Loucy (cell line): ENCODE measurements around the gene PDGFC.

Experiments used
- H2AFZ ChIP-seq: fragments of 200-600 bp; sonication (generic); 2 replicates; pipeline ENCODE4 v1.6.0; 2016; ENCODE audit warnings: antibody characterized with exemption, mild to moderate bottlenecking, low read length, moderate library complexity
- H3F3A ChIP-seq: fragments of 200-600 bp; 2 replicates; pipeline ENCODE4 v1.6.0; 2016; ENCODE audit warnings: antibody characterized with exemption, low read depth, mild to moderate bottlenecking
- H3K27me3 ChIP-seq: fragments of 200-600 bp; sonication (generic); 2 replicates; pipeline ENCODE4 v1.6.1; 2014; ENCODE audit warnings: low read length, mild to moderate bottlenecking; ENCODE audit not compliant: insufficient read depth, poor library complexity, severe bottlenecking
- H3K36me3 ChIP-seq: fragments of 200-600 bp; sonication (generic); 2 replicates; pipeline ENCODE4 v1.6.1; 2016; ENCODE audit warnings: low read length; ENCODE audit not compliant: insufficient read depth
- H3K4me1 ChIP-seq: fragments of 200-600 bp; sonication (generic); 2 replicates; pipeline ENCODE4 v1.5.1; 2014; ENCODE audit warnings: low read length, mild to moderate bottlenecking; ENCODE audit not compliant: insufficient read depth, poor library complexity, severe bottlenecking
- H3K4me2 ChIP-seq: fragments of 200-600 bp; sonication (generic); 2 replicates; pipeline ENCODE4 v1.6.0; 2014; ENCODE audit warnings: antibody characterized with exemption, low read length, low read depth, mild to moderate bottlenecking; ENCODE audit not compliant: poor library complexity, severe bottlenecking
- H3K4me3 ChIP-seq: fragments of 200-600 bp; sonication (generic); 2 replicates; pipeline ENCODE4 v1.5.1; 2014; ENCODE audit warnings: low read length, mild to moderate bottlenecking, mixed read lengths; ENCODE audit not compliant: poor library complexity, severe bottlenecking
- H3K79me2 ChIP-seq: fragments of 200-600 bp; sonication (generic); 2 replicates; pipeline ENCODE4 v1.6.1; 2014; ENCODE audit warnings: low read length; ENCODE audit not compliant: insufficient read depth
- H3K9ac ChIP-seq: fragments of 200-600 bp; sonication (generic); 2 replicates; pipeline ENCODE4 v1.6.0; 2014; ENCODE audit warnings: mild to moderate bottlenecking, low read depth, low read length, moderate library complexity; ENCODE audit not compliant: poor library complexity, severe bottlenecking
- H3K9me2 ChIP-seq: fragments of 200-600 bp; sonication (generic); replicated peaks from 2 replicates; pipeline ENCODE4 v1.6.1; 2016; ENCODE audit warnings: low read depth, low read length, mixed read lengths
- H3K9me3 ChIP-seq: fragments of 200-600 bp; sonication (generic); 2 replicates; pipeline ENCODE4 v1.6.1; 2014; ENCODE audit warnings: mild to moderate bottlenecking, antibody characterized with exemption, low read length, low read depth; ENCODE audit not compliant: insufficient read depth
- H4K20me1 ChIP-seq: fragments of 200-600 bp; sonication (generic); 2 replicates; pipeline ENCODE4 v1.6.0; 2014; ENCODE audit warnings: antibody characterized with exemption, low read length, mild to moderate bottlenecking; ENCODE audit not compliant: insufficient read depth, poor library complexity, severe bottlenecking
- CTCF ChIP-seq: fragments of 200-600 bp; sonication (generic); conservative IDR thresholded peaks from 2 replicates; pipeline ENCODE4 v1.5.1; 2014; ENCODE audit warnings: mild to moderate bottlenecking, antibody characterized with exemption, low read length
- EZH2phosphoT487 ChIP-seq: fragments of 200-600 bp; IDR thresholded peaks from 2 replicates; pipeline ENCODE4 v1.6.1; 2018; ENCODE audit warnings: antibody characterized with exemption, mild to moderate bottlenecking, moderate library complexity, borderline replicate concordance

Gene PDGFC

GRCh38 chr4:156816360-156816755 lies 155.2 kb downstream of the PDGFC start:
- H3K4me2 ChIP-seq: no peak overlapping the region
- no peak overlapping the region for H2AFZ ChIP-seq
- no peak overlapping the region for H3K9ac ChIP-seq
- no peaks in the 10 kb centered on the region for H3F3A ChIP-seq
- no peaks in the 10 kb centered on the region for H3K27me3 ChIP-seq
- H3K9me3 ChIP-seq: no peaks in the 10 kb centered on the region
- no peaks in the 10 kb centered on the region for H4K20me1 ChIP-seq
- H3K4me1 ChIP-seq: no peaks in the 10 kb centered on the region
- H3K9me2 ChIP-seq: no peaks in the 10 kb centered on the region
- no peaks in the 10 kb centered on the region for H3K36me3 ChIP-seq
- H3K4me3 ChIP-seq: no peak overlapping the region
- H3K79me2 ChIP-seq: no peaks in the 10 kb centered on the region
- TF ChIP-seq CTCF (no peak), EZH2phosphoT487 (no peak)

GRCh38 chr4:156815717-156816359 lies 155.8 kb downstream of the PDGFC start:
- no peak overlapping the region for H2AFZ ChIP-seq
- no peak overlapping the region for H3K4me3 ChIP-seq
- no peaks in the 10 kb centered on the region for H3K9me3 ChIP-seq
- no peaks in the 10 kb centered on the region for H3K9me2 ChIP-seq
- no peak overlapping the region for H3K4me2 ChIP-seq
- H4K20me1 ChIP-seq: no peaks in the 10 kb centered on the region
- no peak overlapping the region for H3K9ac ChIP-seq
- no peaks in the 10 kb centered on the region for H3K79me2 ChIP-seq
- no peaks in the 10 kb centered on the region for H3K4me1 ChIP-seq
- H3F3A ChIP-seq: no peaks in the 10 kb centered on the region
- no peaks in the 10 kb centered on the region for H3K27me3 ChIP-seq
- TF ChIP-seq CTCF (no peak), EZH2phosphoT487 (no peak)
- no peaks in the 10 kb centered on the region for H3K36me3 ChIP-seq

- H4K20me1 ChIP-seq: no peaks in the 10 kb centered on the region
- H3K4me2 ChIP-seq: no peak overlapping the region
- H3F3A ChIP-seq: no peaks in the 10 kb centered on the region
- H3K9me3 ChIP-seq: no peaks in the 10 kb centered on the region
- no peaks in the 10 kb centered on the region for H3K79me2 ChIP-seq
- H2AFZ ChIP-seq: no peak overlapping the region
- no peaks in the 10 kb centered on the region for H3K27me3 ChIP-seq
- no peaks in the 10 kb centered on the region for H3K9me2 ChIP-seq
- no peaks in the 10 kb centered on the region for H3K4me1 ChIP-seq
- H3K36me3 ChIP-seq: no peaks in the 10 kb centered on the region
- no peak overlapping the region for H3K4me3 ChIP-seq
- TF ChIP-seq CTCF (no peak), EZH2phosphoT487 (no peak)
- no peak overlapping the region for H3K9ac ChIP-seq
Observed at GRCh38 chr4:156811963-156812362, 159.6 kb downstream of the PDGFC start.
